ENCODE results near the gene COPS9. TPM values are rescaled to one million over a fixed set of nuclear protein-coding genes. Genes with fewer than 3 reads are reported as not detected.

The COPS9 gene
- total RNA-seq, 1 donor from 2014 or later, result 115 TPM

GRCh38 chr2:240182476-240182875, 46.4 kb upstream of the COPS9 start:
- TF ChIP-seq, protein P1, sequence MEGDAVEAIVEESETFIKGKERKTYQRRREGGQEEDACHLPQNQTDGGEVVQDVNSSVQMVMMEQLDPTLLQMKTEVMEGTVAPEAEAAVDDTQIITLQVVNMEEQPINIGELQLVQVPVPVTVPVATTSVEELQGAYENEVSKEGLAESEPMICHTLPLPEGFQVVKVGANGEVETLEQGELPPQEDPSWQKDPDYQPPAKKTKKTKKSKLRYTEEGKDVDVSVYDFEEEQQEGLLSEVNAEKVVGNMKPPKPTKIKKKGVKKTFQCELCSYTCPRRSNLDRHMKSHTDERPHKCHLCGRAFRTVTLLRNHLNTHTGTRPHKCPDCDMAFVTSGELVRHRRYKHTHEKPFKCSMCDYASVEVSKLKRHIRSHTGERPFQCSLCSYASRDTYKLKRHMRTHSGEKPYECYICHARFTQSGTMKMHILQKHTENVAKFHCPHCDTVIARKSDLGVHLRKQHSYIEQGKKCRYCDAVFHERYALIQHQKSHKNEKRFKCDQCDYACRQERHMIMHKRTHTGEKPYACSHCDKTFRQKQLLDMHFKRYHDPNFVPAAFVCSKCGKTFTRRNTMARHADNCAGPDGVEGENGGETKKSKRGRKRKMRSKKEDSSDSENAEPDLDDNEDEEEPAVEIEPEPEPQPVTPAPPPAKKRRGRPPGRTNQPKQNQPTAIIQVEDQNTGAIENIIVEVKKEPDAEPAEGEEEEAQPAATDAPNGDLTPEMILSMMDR (IDR thresholded peaks at IDR 0.05; ENCODE audit: unreplicated experiment), result no peak
- H3K27me3 Mint-ChIP-seq, result peaks cover 27% of the 10 kb centered on the region
- no peaks in the 10 kb centered on the region for H3K9me3 Mint-ChIP-seq (ENCODE audit: low read depth)
- no peaks in the 10 kb centered on the region for H3K4me1 Mint-ChIP-seq (ENCODE audit: low read depth)
- H3K4me3 Mint-ChIP-seq (ENCODE audit: low read depth), result no peak overlapping the region
- no peak overlapping the region for H3K27ac Mint-ChIP-seq
- H3K36me3 Mint-ChIP-seq (ENCODE audit: insufficient read depth), result no peaks in the 10 kb centered on the region
- DNase-seq (ENCODE audit: low spot score, unreplicated experiment), result no peak

- Mint-ChIP-seq H3K4me3 (ENCODE audit: low read depth) (no peak overlapping the region), H3K4me1 (ENCODE audit: low read depth) (peaks cover 2% of the 10 kb centered on the region), H3K36me3 (ENCODE audit: insufficient read depth) (no peaks in the 10 kb centered on the region), H3K9me3 (ENCODE audit: low read depth) (no peaks in the 10 kb centered on the region), H3K27me3 (peaks cover 29% of the 10 kb centered on the region), H3K27ac (no peak overlapping the region)
- DNase-seq (ENCODE audit: low spot score, unreplicated experiment), result no peak
- TF ChIP-seq, protein P1 (IDR thresholded peaks at IDR 0.05; ENCODE audit: unreplicated experiment), result no peak
Measured at GRCh38 chr2:240182001-240182400, 45.9 kb upstream of the COPS9 start.

GRCh38 chr2:240179941-240180666, 44.0 kb upstream of the COPS9 start:
- H3K27me3 Mint-ChIP-seq, result peaks cover 32% of the 10 kb centered on the region
- H3K9me3 Mint-ChIP-seq (ENCODE audit: low read depth), result no peaks in the 10 kb centered on the region
- H3K4me1 Mint-ChIP-seq (ENCODE audit: low read depth), result peaks cover 4% of the 10 kb centered on the region
- H3K36me3 Mint-ChIP-seq (ENCODE audit: insufficient read depth), result no peaks in the 10 kb centered on the region
- TF ChIP-seq, protein P1 (IDR thresholded peaks at IDR 0.05; ENCODE audit: unreplicated experiment), result no peak
- H3K4me3 Mint-ChIP-seq (ENCODE audit: low read depth), result no peak overlapping the region
- DNase-seq (ENCODE audit: low spot score, unreplicated experiment), result no peak
- no peak overlapping the region for H3K27ac Mint-ChIP-seq

DNA sequence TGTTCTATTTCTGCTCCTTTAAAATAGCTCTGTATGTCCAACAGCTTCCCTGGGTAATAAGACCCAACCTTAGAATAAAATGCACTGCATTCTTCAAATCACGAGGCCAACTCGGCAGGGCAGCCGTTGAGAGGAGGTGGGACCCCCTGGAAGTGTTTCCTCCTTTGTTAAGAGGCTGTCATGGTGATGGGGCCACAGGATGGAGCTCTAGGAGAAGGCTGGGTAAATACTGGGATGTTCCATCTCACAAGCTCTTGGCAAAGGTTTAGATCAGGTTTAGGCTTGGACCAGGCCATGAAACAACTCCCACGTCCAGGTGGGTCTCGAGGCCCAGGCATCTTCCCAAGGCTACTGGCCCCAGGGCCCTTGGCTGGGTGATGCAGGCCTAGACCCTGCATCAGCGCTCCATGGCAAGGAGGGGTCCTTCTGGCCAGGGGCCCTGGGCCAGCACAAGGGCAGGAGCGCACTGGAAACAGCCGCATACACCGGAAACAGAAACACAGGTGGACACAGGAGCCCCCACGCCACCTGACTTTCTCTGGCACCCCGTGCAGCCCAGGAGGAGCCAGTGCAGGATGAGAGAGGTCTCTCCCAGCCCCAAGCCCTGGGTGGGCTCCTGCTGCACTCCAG, 43.2 kb upstream of the COPS9 start:
- Mint-ChIP-seq H3K36me3 (ENCODE audit: insufficient read depth) (no peaks in the 10 kb centered on the region), H3K9me3 (ENCODE audit: low read depth) (no peaks in the 10 kb centered on the region), H3K27me3 (peaks cover 36% of the 10 kb centered on the region), H3K4me1 (ENCODE audit: low read depth) (peaks cover 4% of the 10 kb centered on the region), H3K27ac (no peak overlapping the region), H3K4me3 (ENCODE audit: low read depth) (no peak overlapping the region)
- TF ChIP-seq, protein P1 (IDR thresholded peaks at IDR 0.05; ENCODE audit: unreplicated experiment), result no peak
- no peak for DNase-seq (ENCODE audit: low spot score, unreplicated experiment)

- Mint-ChIP-seq H3K27me3 (peaks cover 38% of the 10 kb centered on the region), H3K27ac (no peak overlapping the region), H3K36me3 (ENCODE audit: insufficient read depth) (no peaks in the 10 kb centered on the region), H3K4me3 (ENCODE audit: low read depth) (no peak overlapping the region), H3K4me1 (ENCODE audit: low read depth) (peaks cover 4% of the 10 kb centered on the region), H3K9me3 (ENCODE audit: low read depth) (no peaks in the 10 kb centered on the region)
- DNase-seq (ENCODE audit: low spot score, unreplicated experiment), result no peak
- TF ChIP-seq, protein P1 (IDR thresholded peaks at IDR 0.05; ENCODE audit: unreplicated experiment), result no peak
Measured at GRCh38 chr2:240178564-240178963, 42.5 kb upstream of the COPS9 start.

Data from progenitor cell of endocrine pancreas (in vitro differentiated cells).